Measurements from ENCODE around the gene INHA.

The INHA gene

DNA sequence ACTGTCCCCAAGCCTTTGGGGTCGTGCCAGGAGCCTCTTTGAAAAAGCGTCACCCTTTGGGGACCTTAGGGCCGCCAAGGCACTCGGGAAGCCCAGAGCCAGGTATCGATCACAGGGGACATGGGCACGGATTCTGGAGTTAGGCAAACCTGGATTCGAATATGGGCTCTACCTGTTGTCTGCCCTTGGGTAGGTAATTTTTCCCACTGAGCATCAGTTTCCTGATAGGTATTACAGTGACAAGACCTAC lies 19.0 kb upstream of the INHA start:
- H3K4me3 ChIP-seq (ENCODE audit: control insufficient read depth, low read depth, low read length), result peak overlapping the region; percentile 57
- TF ChIP-seq, protein P1, sequence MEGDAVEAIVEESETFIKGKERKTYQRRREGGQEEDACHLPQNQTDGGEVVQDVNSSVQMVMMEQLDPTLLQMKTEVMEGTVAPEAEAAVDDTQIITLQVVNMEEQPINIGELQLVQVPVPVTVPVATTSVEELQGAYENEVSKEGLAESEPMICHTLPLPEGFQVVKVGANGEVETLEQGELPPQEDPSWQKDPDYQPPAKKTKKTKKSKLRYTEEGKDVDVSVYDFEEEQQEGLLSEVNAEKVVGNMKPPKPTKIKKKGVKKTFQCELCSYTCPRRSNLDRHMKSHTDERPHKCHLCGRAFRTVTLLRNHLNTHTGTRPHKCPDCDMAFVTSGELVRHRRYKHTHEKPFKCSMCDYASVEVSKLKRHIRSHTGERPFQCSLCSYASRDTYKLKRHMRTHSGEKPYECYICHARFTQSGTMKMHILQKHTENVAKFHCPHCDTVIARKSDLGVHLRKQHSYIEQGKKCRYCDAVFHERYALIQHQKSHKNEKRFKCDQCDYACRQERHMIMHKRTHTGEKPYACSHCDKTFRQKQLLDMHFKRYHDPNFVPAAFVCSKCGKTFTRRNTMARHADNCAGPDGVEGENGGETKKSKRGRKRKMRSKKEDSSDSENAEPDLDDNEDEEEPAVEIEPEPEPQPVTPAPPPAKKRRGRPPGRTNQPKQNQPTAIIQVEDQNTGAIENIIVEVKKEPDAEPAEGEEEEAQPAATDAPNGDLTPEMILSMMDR (IDR thresholded peaks at IDR 0.05; ENCODE audit: control insufficient read depth, insufficient read depth, low read depth, low read length, missing control alignments), result no peak
- no peak for DNase-seq (ENCODE audit: low read depth)

DNA sequence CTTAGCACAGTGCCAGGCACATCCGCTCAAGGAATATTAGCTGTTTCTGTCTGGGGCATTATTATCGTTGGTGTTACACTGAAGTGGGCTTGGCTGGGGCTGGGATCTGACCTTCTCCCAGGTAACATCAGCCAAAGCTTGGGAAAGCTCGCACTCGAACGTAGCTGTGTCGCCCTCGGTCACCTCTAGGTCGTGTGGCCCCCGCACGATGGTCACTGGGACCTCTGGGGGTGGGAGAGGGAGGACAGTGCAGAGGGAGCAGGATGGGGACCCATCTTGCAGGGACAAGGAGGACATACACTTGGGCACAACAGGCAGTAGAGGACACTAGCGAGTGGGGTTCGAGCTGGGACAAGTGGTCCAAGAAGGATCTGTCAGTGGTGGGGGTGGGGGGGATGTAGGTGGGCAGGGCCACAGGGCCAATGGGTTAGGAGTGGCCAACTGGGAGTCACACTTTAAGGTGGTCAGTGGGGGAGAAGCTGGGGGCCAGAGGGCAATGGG lies 18.6 kb upstream of the INHA start:
- no peak overlapping the region for H3K4me3 ChIP-seq (ENCODE audit: control insufficient read depth, low read depth, low read length)
- DNase-seq (ENCODE audit: low read depth), result no peak
- TF ChIP-seq, protein P1 (IDR thresholded peaks at IDR 0.05; ENCODE audit: control insufficient read depth, insufficient read depth, low read depth, low read length, missing control alignments), result no peak

GRCh38 chr2:219554350-219554749 lies 17.8 kb upstream of the INHA start:
- H3K4me3 ChIP-seq (ENCODE audit: control insufficient read depth, low read depth, low read length), result no peak overlapping the region
- DNase-seq (ENCODE audit: low read depth), result no peak
- TF ChIP-seq, protein P1 (IDR thresholded peaks at IDR 0.05; ENCODE audit: control insufficient read depth, insufficient read depth, low read depth, low read length, missing control alignments), result no peak

DNA sequence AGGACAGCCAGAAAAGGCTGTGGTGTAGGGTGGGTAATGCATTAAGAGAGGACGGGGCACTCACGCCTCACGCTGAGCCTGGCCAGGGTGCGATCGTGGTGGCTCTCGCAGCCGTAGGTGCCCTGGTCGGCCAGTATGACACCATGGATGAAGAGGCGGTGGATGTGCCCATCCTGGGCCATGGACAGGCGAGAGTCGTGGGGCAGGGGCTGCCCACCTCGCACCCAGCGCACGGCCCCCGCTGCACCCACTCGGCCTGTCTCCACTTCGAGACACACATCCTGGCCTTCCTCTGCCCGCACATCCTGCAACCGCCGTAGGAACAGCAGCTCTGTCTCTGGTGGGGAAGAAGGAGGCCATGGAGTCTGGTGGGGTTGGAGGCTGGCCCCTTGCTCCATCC lies 16.2 kb upstream of the INHA start:
- no peak overlapping the region for H3K4me3 ChIP-seq (ENCODE audit: control insufficient read depth, low read depth, low read length)
- DNase-seq (ENCODE audit: low read depth), result no peak
- TF ChIP-seq, protein P1 (IDR thresholded peaks at IDR 0.05; ENCODE audit: control insufficient read depth, insufficient read depth, low read depth, low read length, missing control alignments), result no peak

GRCh38 chr2:219556413-219556812 lies 15.7 kb upstream of the INHA start:
- H3K4me3 ChIP-seq (ENCODE audit: control insufficient read depth, low read depth, low read length), result no peak overlapping the region
- TF ChIP-seq, protein P1 (IDR thresholded peaks at IDR 0.05; ENCODE audit: control insufficient read depth, insufficient read depth, low read depth, low read length, missing control alignments), result no peak
- no peak for DNase-seq (ENCODE audit: low read depth)

- no peak for DNase-seq (ENCODE audit: low read depth)
- TF ChIP-seq, protein P1 (IDR thresholded peaks at IDR 0.05; ENCODE audit: control insufficient read depth, insufficient read depth, low read depth, low read length, missing control alignments), result no peak
- H3K4me3 ChIP-seq (ENCODE audit: control insufficient read depth, low read depth, low read length), result no peak overlapping the region
These were observed 14.8 kb upstream of the INHA start for GRCh38 chr2:219557320-219557719.
